ENCODE measurements around the gene PPP6R2. TPM values are rescaled to one million over a fixed set of nuclear protein-coding genes. Genes with fewer than 3 reads are reported as not detected.

PPP6R2 gene
- total RNA-seq, 1 donor = 61.2 TPM

DNA sequence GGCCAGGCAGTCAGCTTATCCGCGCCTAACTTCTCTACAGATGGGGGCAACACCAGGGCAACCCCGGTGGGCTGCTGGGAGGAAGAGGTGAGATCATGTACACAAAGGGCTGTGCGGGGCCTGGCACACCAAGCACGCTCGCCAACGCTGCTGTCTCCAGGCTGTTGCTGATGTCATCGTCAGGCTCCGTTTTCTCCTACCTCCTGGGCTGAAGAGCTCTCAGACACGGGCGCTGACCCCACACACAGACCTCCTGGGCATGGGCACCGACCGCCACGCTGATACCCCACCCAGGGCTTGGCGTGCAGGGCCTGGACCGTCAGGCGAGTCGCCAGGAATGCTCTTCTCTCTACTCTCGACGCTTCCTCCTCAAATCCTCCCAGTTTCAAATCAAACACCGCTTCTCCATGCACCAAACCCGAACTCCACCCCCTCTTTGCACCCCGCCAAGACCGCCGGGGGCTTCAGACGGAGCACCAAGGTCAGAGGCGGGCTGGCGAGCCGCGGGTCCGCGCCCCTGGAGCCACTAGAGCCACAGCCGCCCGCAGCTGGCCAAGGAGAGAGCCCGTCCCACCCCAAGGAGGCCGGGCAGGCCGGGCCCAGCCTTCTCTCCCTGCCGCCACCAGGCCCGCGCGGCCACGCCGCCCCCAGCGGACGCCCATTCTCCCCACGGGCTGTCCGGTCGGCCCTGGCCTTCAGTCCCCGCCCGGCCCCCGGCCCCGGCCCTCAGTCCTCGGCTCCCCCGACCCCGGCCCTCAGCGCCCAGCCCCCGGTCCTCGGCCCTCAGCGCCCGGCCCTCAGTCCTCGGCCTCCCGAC is 130.9 kb downstream of the PPP6R2 start:
- Histone ChIP-seq H4K20me1 (ENCODE audit: insufficient read depth, low read length) (peaks cover 52% of the 10 kb centered on the region), H3K4me1 (ENCODE audit: insufficient read depth, low read length) (peaks cover 18% of the 10 kb centered on the region), H3K36me3 (ENCODE audit: insufficient read depth, low read length) (no peaks in the 10 kb centered on the region), H3K9me3 (ENCODE audit: low read depth, low read length) (no peaks in the 10 kb centered on the region), H3K4me3 (ENCODE audit: insufficient read depth, low read length) (peak overlapping the region; percentile 81), H3K27me3 (ENCODE audit: insufficient read depth, low read length) (no peaks in the 10 kb centered on the region), H3K79me2 (ENCODE audit: insufficient read depth, low read length) (peaks cover 55% of the 10 kb centered on the region), H3K4me2 (ENCODE audit: insufficient read depth, low read length) (peak overlapping the region; percentile 94), H2AFZ (ENCODE audit: low read length) (peak overlapping the region; percentile 47), H3K27ac (ENCODE audit: low read depth, low read length) (peak overlapping the region; percentile 63)
- TF ChIP-seq, protein P1, sequence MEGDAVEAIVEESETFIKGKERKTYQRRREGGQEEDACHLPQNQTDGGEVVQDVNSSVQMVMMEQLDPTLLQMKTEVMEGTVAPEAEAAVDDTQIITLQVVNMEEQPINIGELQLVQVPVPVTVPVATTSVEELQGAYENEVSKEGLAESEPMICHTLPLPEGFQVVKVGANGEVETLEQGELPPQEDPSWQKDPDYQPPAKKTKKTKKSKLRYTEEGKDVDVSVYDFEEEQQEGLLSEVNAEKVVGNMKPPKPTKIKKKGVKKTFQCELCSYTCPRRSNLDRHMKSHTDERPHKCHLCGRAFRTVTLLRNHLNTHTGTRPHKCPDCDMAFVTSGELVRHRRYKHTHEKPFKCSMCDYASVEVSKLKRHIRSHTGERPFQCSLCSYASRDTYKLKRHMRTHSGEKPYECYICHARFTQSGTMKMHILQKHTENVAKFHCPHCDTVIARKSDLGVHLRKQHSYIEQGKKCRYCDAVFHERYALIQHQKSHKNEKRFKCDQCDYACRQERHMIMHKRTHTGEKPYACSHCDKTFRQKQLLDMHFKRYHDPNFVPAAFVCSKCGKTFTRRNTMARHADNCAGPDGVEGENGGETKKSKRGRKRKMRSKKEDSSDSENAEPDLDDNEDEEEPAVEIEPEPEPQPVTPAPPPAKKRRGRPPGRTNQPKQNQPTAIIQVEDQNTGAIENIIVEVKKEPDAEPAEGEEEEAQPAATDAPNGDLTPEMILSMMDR (IDR thresholded peaks at IDR 0.05; ENCODE audit: extremely low read depth, low read depth, low read length) = no peak
- DNase-seq (ENCODE audit: insufficient read length, low spot score, missing footprints) = peak; percentile 99

- TF ChIP-seq, protein P1 (IDR thresholded peaks at IDR 0.05; ENCODE audit: extremely low read depth, low read depth, low read length) = no peak
- Histone ChIP-seq H3K4me2 (ENCODE audit: insufficient read depth, low read length) (peak within 1 kb of the TSS; percentile 94), H2AFZ (ENCODE audit: low read length) (peak within 1 kb of the TSS; percentile 93), H3K4me3 (ENCODE audit: insufficient read depth, low read length) (peak within 1 kb of the TSS; percentile 81), H3K27me3 (ENCODE audit: insufficient read depth, low read length) (peaks cover under 1% of the 10 kb centered on the region), H3K79me2 (ENCODE audit: insufficient read depth, low read length) (peaks cover 46% of the 10 kb centered on the region), H3K36me3 (ENCODE audit: insufficient read depth, low read length) (no peaks in the 10 kb centered on the region), H3K27ac (ENCODE audit: low read depth, low read length) (peak within 1 kb of the TSS; percentile 63), H4K20me1 (ENCODE audit: insufficient read depth, low read length) (peaks cover 42% of the 10 kb centered on the region), H3K4me1 (ENCODE audit: insufficient read depth, low read length) (peaks cover 18% of the 10 kb centered on the region), H3K9me3 (ENCODE audit: low read depth, low read length) (no peaks in the 10 kb centered on the region)
- peak; percentile 100 for DNase-seq (ENCODE audit: insufficient read length, low spot score, missing footprints)
Observed at GRCh38 chr22:50474710-50475651, 131.9 kb downstream of the PPP6R2 start, which contains the start of gene SBF1. Gene SBF1 (minus strand): TSS chr22:50475035. CDS start chr22:50474840, 195 bp downstream.

DNA sequence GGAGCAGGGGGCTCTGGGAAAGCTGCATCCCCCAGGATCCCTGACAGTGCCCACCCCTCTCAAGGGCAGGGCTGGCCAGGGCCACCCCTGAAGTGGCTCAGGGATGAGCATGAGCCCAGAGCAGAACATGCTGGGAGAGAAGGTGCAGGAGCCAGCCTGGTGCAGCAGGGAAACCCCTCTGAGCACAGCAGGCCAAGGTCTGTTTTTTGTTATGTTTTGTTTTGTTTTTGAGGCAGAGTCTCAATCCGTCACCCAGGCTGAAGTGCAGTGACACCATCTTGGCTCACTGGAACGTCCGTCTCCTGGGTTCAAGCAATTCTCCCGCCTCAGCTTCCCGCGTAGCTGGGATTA is 132.5 kb downstream of the PPP6R2 start:
- no peaks in the 10 kb centered on the region for H3K36me3 ChIP-seq (ENCODE audit: insufficient read depth, low read length)
- peak overlapping the region; percentile 93 for H2AFZ ChIP-seq (ENCODE audit: low read length)
- H3K4me3 ChIP-seq (ENCODE audit: insufficient read depth, low read length) = peak overlapping the region; percentile 81
- H3K4me1 ChIP-seq (ENCODE audit: insufficient read depth, low read length) = peaks cover 15% of the 10 kb centered on the region
- H4K20me1 ChIP-seq (ENCODE audit: insufficient read depth, low read length) = peaks cover 36% of the 10 kb centered on the region
- H3K27ac ChIP-seq (ENCODE audit: low read depth, low read length) = no peak overlapping the region
- H3K9me3 ChIP-seq (ENCODE audit: low read depth, low read length) = no peaks in the 10 kb centered on the region
- peaks cover 39% of the 10 kb centered on the region for H3K79me2 ChIP-seq (ENCODE audit: insufficient read depth, low read length)
- H3K4me2 ChIP-seq (ENCODE audit: insufficient read depth, low read length) = peak overlapping the region; percentile 88
- peak; percentile 58 for DNase-seq (ENCODE audit: insufficient read length, low spot score, missing footprints)
- H3K27me3 ChIP-seq (ENCODE audit: insufficient read depth, low read length) = peaks cover 7% of the 10 kb centered on the region
- TF ChIP-seq, protein P1 (IDR thresholded peaks at IDR 0.05; ENCODE audit: extremely low read depth, low read depth, low read length) = no peak
